Fibroblast of lung (primary cell): ENCODE results near the gene IFI44L.

ENCODE experiments used
- EZH2 ChIP-seq: IDR thresholded peaks from 2 replicates; pipeline ENCODE4 v1.5.1; 2012; ENCODE audit warnings: low read length, control low read depth, mild to moderate bottlenecking; ENCODE audit errors: missing control alignments
- TF ChIP-seq, protein P1 (sequence below), 2 donors: IDR thresholded peaks in 1 of 2; conservative IDR thresholded peaks in 1 of 2; 1 replicate in 1 of 2; 2 replicates in 1 of 2; pipeline ENCODE4 v1.5.1; 2011 to 2012; ENCODE audit warnings: low read length in 2 of 2, control low read depth in 1 of 2, inconsistent platforms in 1 of 2, low read depth in 1 of 2, mild to moderate bottlenecking in 1 of 2

DNA sequence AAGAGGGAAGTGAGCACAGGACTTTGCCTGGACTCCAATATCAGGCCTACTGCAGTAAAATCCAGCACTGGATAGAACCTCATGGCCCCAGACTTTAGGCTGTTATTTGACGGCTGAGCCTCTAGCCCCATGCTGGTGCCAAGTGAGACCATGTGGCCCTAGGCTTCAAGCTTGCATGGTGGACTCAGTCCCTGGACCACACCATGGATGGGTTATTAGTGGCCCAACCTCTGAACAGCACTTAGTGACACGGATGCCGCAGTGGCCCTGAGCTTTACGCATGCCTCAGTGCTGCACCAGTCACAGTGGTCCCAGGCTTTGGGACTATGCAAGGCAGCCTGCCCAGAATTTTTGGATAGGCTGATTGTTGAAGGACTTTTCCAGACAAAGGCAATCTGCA, 13.0 kb downstream of the IFI44L start:
- TF ChIP-seq, protein P1, sequence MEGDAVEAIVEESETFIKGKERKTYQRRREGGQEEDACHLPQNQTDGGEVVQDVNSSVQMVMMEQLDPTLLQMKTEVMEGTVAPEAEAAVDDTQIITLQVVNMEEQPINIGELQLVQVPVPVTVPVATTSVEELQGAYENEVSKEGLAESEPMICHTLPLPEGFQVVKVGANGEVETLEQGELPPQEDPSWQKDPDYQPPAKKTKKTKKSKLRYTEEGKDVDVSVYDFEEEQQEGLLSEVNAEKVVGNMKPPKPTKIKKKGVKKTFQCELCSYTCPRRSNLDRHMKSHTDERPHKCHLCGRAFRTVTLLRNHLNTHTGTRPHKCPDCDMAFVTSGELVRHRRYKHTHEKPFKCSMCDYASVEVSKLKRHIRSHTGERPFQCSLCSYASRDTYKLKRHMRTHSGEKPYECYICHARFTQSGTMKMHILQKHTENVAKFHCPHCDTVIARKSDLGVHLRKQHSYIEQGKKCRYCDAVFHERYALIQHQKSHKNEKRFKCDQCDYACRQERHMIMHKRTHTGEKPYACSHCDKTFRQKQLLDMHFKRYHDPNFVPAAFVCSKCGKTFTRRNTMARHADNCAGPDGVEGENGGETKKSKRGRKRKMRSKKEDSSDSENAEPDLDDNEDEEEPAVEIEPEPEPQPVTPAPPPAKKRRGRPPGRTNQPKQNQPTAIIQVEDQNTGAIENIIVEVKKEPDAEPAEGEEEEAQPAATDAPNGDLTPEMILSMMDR (conservative IDR thresholded peaks at IDR 0.05 in 1 of 2, IDR thresholded peaks at IDR 0.05 in 1 of 2; ENCODE audit: low read depth in 1 of 2, low read length in 2 of 2), result no peak
- TF ChIP-seq EZH2, result no peak
